ENCODE results near the gene NRP1. TPM values are rescaled to one million over a fixed set of nuclear protein-coding genes. Genes with fewer than 3 reads are reported as not detected.

NRP1 gene
- total RNA-seq, 1 experiment from 2014 or later = 555 TPM

GRCh38 chr10:33241351-33241750 is 93.1 kb downstream of the NRP1 start:
- H3K79me2 ChIP-seq (ENCODE audit: low read length) = peaks cover 23% of the 10 kb centered on the region
- ChIA-PET CTCF (no interaction called here), POLR2A (ENCODE audit: unreplicated experiment) (no interaction called here)
- H3K9ac ChIP-seq (ENCODE audit: low read length) = no peak overlapping the region
- no peak overlapping the region for H3K4me2 ChIP-seq (ENCODE audit: low read length)
- ATAC-seq (no peak), DNase-seq (no peak)
- peaks cover 33% of the 10 kb centered on the region for H3F3A ChIP-seq (ENCODE audit: low read length, unreplicated experiment)
- no TSS peak for BruUV-seq (replicated peaks)
- TF ChIP-seq EZH2 (IDR thresholded peaks at IDR 0.05; ENCODE audit: low read length, unreplicated experiment) = no peak
- TF ChIP-seq EZH2phosphoT487 (IDR thresholded peaks at IDR 0.05; ENCODE audit: borderline replicate concordance, low read length) = no peak
- TF ChIP-seq CTCF (conservative IDR thresholded peaks at IDR 0.05; ENCODE audit: low read depth, low read length) = no peak
- H3K27ac ChIP-seq (ENCODE audit: low read length) = peak overlapping the region; percentile 66
- H3K4me1 ChIP-seq (ENCODE audit: insufficient read depth, low read length) = peaks cover 51% of the 10 kb centered on the region
- H3K9me3 ChIP-seq (ENCODE audit: low read length) = no peaks in the 10 kb centered on the region
- peaks cover 72% of the 10 kb centered on the region for H3K36me3 ChIP-seq (ENCODE audit: low read depth, low read length)
- H3K27me3 ChIP-seq (ENCODE audit: low read length) = no peaks in the 10 kb centered on the region
- H2AFZ ChIP-seq (ENCODE audit: low read length) = no peak overlapping the region
- intact Hi-C loops (cut with micrococcal nuclease) = no loop called here
- no peak overlapping the region for H3K4me3 ChIP-seq (ENCODE audit: low read length)
- no peaks in the 10 kb centered on the region for H3K9me2 ChIP-seq (replicated peaks; ENCODE audit: low read length)
- no peaks in the 10 kb centered on the region for H4K20me1 ChIP-seq (ENCODE audit: low read length)

GRCh38 chr10:33240931-33241330 is 93.5 kb downstream of the NRP1 start:
- Histone ChIP-seq H3K9me3 (ENCODE audit: low read length) (no peaks in the 10 kb centered on the region), H3K4me3 (ENCODE audit: low read length) (no peak overlapping the region), H3K27me3 (ENCODE audit: low read length) (no peaks in the 10 kb centered on the region), H3K4me1 (ENCODE audit: insufficient read depth, low read length) (peaks cover 55% of the 10 kb centered on the region), H3K4me2 (ENCODE audit: low read length) (no peak overlapping the region), H3K79me2 (ENCODE audit: low read length) (peaks cover 26% of the 10 kb centered on the region), H3K9ac (ENCODE audit: low read length) (no peak overlapping the region), H2AFZ (ENCODE audit: low read length) (no peak overlapping the region), H3F3A (ENCODE audit: low read length, unreplicated experiment) (peaks cover 33% of the 10 kb centered on the region), H3K9me2 (replicated peaks; ENCODE audit: low read length) (no peaks in the 10 kb centered on the region), H4K20me1 (ENCODE audit: low read length) (no peaks in the 10 kb centered on the region), H3K27ac (ENCODE audit: low read length) (peak overlapping the region; percentile 66), H3K36me3 (ENCODE audit: low read depth, low read length) (peaks cover 72% of the 10 kb centered on the region)
- BruUV-seq (replicated peaks) = no TSS peak
- intact Hi-C loops (cut with micrococcal nuclease) = no loop called here
- DNase-seq (no peak), ATAC-seq (no peak)
- CTCF ChIA-PET = no interaction called here
- TF ChIP-seq EZH2 (IDR thresholded peaks at IDR 0.05; ENCODE audit: low read length, unreplicated experiment) (no peak), EZH2phosphoT487 (IDR thresholded peaks at IDR 0.05; ENCODE audit: borderline replicate concordance, low read length) (no peak), CTCF (conservative IDR thresholded peaks at IDR 0.05; ENCODE audit: low read depth, low read length) (no peak)
- POLR2A ChIA-PET (ENCODE audit: unreplicated experiment) = no interaction called here

GRCh38 chr10:33240258-33240657 is 94.2 kb downstream of the NRP1 start:
- Histone ChIP-seq H2AFZ (ENCODE audit: low read length) (no peak overlapping the region), H3K27ac (ENCODE audit: low read length) (peak overlapping the region; percentile 66), H3K27me3 (ENCODE audit: low read length) (no peaks in the 10 kb centered on the region), H3K4me1 (ENCODE audit: insufficient read depth, low read length) (peaks cover 60% of the 10 kb centered on the region), H4K20me1 (ENCODE audit: low read length) (no peaks in the 10 kb centered on the region), H3F3A (ENCODE audit: low read length, unreplicated experiment) (peaks cover 33% of the 10 kb centered on the region), H3K9me3 (ENCODE audit: low read length) (no peaks in the 10 kb centered on the region), H3K4me3 (ENCODE audit: low read length) (no peak overlapping the region), H3K4me2 (ENCODE audit: low read length) (no peak overlapping the region), H3K36me3 (ENCODE audit: low read depth, low read length) (peaks cover 72% of the 10 kb centered on the region), H3K9ac (ENCODE audit: low read length) (peak overlapping the region; percentile 63; the same call in 1 of the 2 replicates), H3K9me2 (replicated peaks; ENCODE audit: low read length) (no peaks in the 10 kb centered on the region), H3K79me2 (ENCODE audit: low read length) (peaks cover 26% of the 10 kb centered on the region)
- intact Hi-C loops (cut with micrococcal nuclease) = no loop called here
- BruUV-seq (replicated peaks) = no TSS peak
- ChIA-PET POLR2A (ENCODE audit: unreplicated experiment) (interaction anchor here (0.5 to 1.3 kb wide), 3 partner anchors 9 to 495 kb away, joined by 3 to 4 read pairs (median 4); no protein-coding TSS in a partner anchor), CTCF (interaction anchor here (0.6 kb wide), 1 partner anchor 237 kb away, joined by 3 read pairs; no protein-coding TSS in a partner anchor)
- TF ChIP-seq EZH2 (IDR thresholded peaks at IDR 0.05; ENCODE audit: low read length, unreplicated experiment) (no peak), EZH2phosphoT487 (IDR thresholded peaks at IDR 0.05; ENCODE audit: borderline replicate concordance, low read length) (no peak), CTCF (conservative IDR thresholded peaks at IDR 0.05; ENCODE audit: low read depth, low read length) (no peak)
- no peak for ATAC-seq
- no peak for DNase-seq

Data from PC-3 (cell line).